Measurements from ENCODE around the gene FKBP9. TPM values are rescaled to one million over a fixed set of nuclear protein-coding genes. Genes with fewer than 3 reads are reported as not detected.
"Not testable (repeated sequence)": the region's sequence is repeated elsewhere in the genome, so short reads cannot be mapped to it uniquely, and the experiment has no call there.

FKBP9 gene
- total RNA-seq, 1 donor from 2014 or later: 113 TPM

DNA sequence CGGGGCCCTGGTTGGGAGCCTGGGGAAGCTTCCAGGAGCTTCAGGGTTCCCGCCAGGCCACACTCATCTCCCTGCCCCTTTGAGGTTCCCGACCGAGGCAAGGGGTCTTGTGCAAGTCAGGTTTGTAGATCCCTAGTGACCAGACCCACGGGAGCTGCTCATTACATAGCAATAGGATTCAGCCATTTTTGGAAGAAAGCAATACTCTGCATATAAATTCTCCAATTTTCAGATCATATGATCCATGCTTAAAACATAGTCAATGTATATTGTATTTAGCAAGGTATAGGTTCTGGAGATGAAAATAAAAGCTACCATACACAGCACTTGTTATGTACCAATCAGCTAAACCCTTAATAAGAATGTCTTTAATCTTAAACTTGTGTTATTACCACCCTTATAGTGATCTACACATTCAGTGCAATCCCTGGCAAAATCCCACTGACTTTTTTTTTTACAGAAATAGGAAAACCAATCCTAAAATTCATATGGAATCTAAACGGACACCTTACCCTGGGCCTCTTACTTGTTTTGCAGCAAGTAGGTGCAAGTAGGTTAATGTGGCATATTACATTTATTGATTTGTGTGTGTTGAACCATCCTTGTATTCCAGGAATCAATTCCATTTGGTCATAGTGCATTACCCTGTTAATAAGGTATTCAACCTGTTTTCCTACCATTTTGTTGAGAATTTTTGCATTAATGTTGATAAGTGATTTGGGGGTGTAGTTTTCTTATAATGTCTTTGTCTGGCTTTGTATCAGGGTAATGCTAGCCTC lies 13.8 kb upstream of the FKBP9 start:
- peak overlapping the region; percentile 88 for H3K4me3 ChIP-seq
- H3K27me3 ChIP-seq: no peaks in the 10 kb centered on the region
- DNase-seq (no peak), ATAC-seq (no peak)
- TF ChIP-seq, protein P1, sequence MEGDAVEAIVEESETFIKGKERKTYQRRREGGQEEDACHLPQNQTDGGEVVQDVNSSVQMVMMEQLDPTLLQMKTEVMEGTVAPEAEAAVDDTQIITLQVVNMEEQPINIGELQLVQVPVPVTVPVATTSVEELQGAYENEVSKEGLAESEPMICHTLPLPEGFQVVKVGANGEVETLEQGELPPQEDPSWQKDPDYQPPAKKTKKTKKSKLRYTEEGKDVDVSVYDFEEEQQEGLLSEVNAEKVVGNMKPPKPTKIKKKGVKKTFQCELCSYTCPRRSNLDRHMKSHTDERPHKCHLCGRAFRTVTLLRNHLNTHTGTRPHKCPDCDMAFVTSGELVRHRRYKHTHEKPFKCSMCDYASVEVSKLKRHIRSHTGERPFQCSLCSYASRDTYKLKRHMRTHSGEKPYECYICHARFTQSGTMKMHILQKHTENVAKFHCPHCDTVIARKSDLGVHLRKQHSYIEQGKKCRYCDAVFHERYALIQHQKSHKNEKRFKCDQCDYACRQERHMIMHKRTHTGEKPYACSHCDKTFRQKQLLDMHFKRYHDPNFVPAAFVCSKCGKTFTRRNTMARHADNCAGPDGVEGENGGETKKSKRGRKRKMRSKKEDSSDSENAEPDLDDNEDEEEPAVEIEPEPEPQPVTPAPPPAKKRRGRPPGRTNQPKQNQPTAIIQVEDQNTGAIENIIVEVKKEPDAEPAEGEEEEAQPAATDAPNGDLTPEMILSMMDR (IDR thresholded peaks at IDR 0.05): no peak
- intact Hi-C loops (cut with DNase I): no loop called here
- peaks cover 16% of the 10 kb centered on the region for H3K4me1 ChIP-seq
- peak overlapping the region; percentile 95 for H3K27ac ChIP-seq
- no peaks in the 10 kb centered on the region for H3K36me3 ChIP-seq
- no peaks in the 10 kb centered on the region for H3K9me3 ChIP-seq

DNA sequence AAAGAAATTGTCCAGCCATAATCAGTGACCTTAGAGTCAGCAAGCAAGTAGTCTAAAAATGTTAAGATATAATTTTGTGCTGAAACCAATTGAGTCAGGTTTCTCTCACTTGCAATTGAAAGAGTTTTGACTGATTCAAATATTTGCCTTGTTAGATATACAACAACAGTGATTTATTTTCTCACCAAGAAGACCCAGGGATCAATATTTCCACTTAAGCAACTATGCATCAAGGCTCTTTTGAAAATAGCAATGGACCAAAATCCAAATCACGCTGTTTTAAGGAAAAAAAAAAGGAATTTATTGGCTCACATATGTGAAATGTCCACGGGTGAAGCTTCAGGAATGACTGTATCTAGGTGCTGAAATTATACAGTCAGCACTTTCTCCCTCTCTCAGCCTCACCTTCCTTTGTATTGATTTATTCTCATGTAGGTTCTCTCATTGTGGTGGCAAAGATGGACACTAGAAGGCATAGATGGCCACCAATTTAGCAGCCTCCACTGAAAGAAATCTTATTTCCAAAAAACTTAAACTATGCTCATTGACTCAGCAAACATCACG lies 9.7 kb upstream of the FKBP9 start:
- Histone ChIP-seq H3K27me3 (no peaks in the 10 kb centered on the region), H3K4me1 (no peaks in the 10 kb centered on the region), H3K36me3 (no peaks in the 10 kb centered on the region), H3K9me3 (no peaks in the 10 kb centered on the region), H3K4me3 (no peak overlapping the region), H3K27ac (no peak overlapping the region)
- TF ChIP-seq, protein P1 (IDR thresholded peaks at IDR 0.05): no peak
- intact Hi-C loops (cut with DNase I): no loop called here
- DNase-seq (no peak), ATAC-seq (no peak)

DNA sequence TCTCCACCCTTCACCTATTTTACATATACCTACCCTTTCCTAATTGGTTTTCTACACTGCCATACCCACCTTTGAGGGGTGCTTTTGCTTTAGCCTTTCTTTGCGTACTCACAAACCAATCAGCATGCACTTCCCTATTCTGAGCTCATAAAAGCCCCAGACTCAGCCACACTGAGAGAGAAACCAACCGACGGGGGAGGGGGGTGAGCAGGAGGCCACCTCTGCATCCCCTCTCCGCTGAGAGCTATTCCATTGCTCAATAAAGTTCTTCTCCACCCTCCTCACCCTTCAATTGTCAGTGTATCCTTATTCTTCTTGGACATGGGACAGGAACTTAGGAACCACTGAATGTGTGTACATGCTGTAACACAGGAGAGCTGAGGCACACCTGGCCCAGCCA lies 9.0 kb upstream of the FKBP9 start:
- intact Hi-C loops (cut with DNase I): no loop called here
- no peaks in the 10 kb centered on the region for H3K36me3 ChIP-seq
- H3K4me3 ChIP-seq: no peak overlapping the region
- DNase-seq (no peak), ATAC-seq (no peak)
- H3K4me1 ChIP-seq: no peaks in the 10 kb centered on the region
- H3K27ac ChIP-seq: no peak overlapping the region
- no peaks in the 10 kb centered on the region for H3K27me3 ChIP-seq
- H3K9me3 ChIP-seq: no peaks in the 10 kb centered on the region
- TF ChIP-seq, protein P1 (IDR thresholded peaks at IDR 0.05): no peak

DNA sequence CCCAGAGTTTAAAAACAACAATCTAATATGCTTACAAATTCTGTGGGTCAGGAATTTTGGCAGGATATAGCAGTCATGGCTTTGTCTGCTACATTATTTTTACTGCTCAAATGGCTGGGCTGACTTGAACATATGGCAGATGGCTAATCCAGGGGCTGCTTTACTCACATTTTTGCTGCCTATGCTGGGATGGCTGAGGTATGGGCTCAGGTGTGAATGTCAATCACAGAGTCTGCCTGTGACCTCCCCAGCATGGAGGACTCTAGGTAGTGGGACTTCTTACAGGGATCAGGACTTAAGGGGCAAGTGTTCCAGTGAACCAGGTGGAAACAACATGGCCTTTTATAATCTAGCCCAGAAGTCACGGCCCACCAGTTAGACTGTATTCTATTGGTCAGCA lies 4.4 kb upstream of the FKBP9 start:
- intact Hi-C loops (cut with DNase I): no loop called here
- no peak overlapping the region for H3K4me3 ChIP-seq
- H3K4me1 ChIP-seq: peaks cover 4% of the 10 kb centered on the region
- ATAC-seq: no peak
- H3K27me3 ChIP-seq: no peaks in the 10 kb centered on the region
- H3K36me3 ChIP-seq: no peaks in the 10 kb centered on the region
- no peaks in the 10 kb centered on the region for H3K9me3 ChIP-seq
- no peak overlapping the region for H3K27ac ChIP-seq
- TF ChIP-seq, protein P1 (IDR thresholded peaks at IDR 0.05): no peak
- DNase-seq: no peak

DNA sequence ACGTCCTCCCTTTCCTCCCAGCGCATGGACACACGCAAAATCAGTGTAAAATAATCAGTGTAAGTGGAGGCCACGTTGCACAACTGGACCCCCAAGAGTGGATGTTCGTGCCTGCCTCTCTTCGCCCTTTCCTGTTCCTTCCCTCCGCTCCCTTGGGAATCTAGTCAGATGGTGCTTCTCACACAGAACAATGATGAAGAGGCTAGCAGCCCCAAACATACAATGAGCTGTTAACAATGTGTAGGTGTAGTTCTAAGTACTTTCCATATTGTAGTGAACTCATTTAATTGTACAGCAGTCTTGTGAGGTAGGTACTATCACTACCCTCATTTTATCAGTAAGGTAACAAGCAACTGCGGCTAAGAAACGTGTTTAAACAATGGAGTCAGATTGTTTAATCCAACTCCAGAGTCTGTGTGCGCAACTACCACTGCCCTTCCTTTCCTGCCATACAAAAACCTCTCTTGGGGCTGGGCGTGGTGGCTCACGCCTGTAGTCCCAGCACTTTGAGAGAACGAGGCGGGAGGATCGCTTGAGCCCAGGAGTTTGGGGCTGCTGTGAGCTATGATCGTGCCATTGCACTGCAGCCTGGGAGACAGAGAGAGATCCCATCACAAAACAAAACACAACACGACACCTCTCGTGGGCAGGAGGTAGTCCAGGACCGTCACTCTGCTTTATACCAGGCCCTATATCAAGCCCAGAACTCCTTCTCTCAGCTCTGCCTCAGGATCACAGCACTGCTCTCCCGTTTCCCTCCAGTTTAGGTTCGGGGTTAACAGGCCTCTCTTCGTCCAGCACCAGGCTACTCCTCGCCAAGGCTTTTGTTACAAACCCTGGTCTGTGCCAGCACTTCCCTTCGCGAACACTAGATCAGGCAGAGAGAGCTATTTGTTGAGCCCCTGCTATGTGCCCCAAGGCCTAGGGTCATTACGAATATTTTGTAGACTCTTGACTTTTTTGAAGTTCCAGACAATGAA lies 1.1 kb downstream of the FKBP9 start:
- TF ChIP-seq, protein P1 (IDR thresholded peaks at IDR 0.05): no peak
- DNase-seq (peak; percentile 69), ATAC-seq (peak; percentile 20)
- Histone ChIP-seq H3K4me3 (peak overlapping the region; percentile 93), H3K27me3 (no peaks in the 10 kb centered on the region), H3K27ac (peak overlapping the region; percentile 97), H3K4me1 (peaks cover 17% of the 10 kb centered on the region), H3K9me3 (no peaks in the 10 kb centered on the region), H3K36me3 (no peaks in the 10 kb centered on the region)
- intact Hi-C loops (cut with DNase I): no loop called here

DNA sequence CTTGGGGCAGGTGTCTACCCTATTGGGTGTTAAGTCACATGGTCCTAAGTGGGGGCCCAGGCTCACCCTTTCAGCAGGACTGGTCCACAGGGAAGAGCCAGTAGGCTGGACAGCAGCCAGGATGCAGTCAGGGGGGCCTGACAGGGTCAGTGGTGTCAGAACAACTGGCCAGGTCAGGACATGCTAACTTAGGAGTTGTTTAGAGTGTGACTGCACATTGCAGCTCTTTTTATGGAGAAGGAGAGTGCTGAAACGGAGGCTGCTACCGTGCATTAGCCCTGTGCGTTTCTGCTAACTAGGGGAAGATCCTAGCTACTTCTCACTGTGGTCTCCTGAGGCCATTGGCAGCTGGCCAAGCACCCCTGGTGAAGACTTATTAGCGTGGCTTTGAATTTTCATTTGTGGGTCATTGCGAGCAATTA lies 6.7 kb downstream of the FKBP9 start:
- H3K4me1 ChIP-seq: peaks cover 11% of the 10 kb centered on the region
- H3K9me3 ChIP-seq; H3K27me3 ChIP-seq; intact Hi-C loops (cut with DNase I); DNase-seq; H3K27ac ChIP-seq; H3K4me3 ChIP-seq; H3K36me3 ChIP-seq: not testable (repeated sequence)
- ATAC-seq: peak; percentile 17
